ENCODE data around the gene SNN. TPM values are rescaled to one million over a fixed set of nuclear protein-coding genes. Genes with fewer than 3 reads are reported as not detected.

The SNN gene
- total and polyA plus RNA-seq, 2 experiments from 2014 or later: 28.3 to 41.8 TPM

DNA sequence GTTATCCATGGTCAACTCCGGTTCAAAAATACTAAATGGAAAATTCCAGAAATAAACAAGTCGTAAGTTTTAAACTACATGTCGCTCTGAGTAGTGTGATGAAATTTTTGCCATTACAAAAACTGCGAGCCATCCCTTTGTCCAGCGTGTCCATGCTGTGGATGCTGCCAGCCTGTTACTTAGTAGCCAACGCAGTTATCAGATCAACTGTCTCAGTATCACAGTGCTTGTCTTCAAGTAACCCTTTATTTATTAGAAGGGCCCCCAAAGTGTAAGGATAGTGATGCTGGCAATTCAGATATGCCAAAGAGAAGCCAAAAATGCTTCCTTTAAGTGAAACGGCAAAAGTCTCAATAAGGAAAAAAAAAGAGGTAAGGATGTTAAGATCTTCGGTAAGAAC lies 23.9 kb downstream of the SNN start:
- H3K27ac ChIP-seq: no peak overlapping the region
- no peaks in the 10 kb centered on the region for H3K9me3 ChIP-seq (ENCODE audit: low read depth)
- DNase-seq (ENCODE audit: low read depth in 1 of 2, low spot score in 1 of 2): no peak
- no peaks in the 10 kb centered on the region for H3K4me1 ChIP-seq (ENCODE audit: low read depth)
- no peak overlapping the region for H3K4me3 ChIP-seq
- TF ChIP-seq, protein P1, sequence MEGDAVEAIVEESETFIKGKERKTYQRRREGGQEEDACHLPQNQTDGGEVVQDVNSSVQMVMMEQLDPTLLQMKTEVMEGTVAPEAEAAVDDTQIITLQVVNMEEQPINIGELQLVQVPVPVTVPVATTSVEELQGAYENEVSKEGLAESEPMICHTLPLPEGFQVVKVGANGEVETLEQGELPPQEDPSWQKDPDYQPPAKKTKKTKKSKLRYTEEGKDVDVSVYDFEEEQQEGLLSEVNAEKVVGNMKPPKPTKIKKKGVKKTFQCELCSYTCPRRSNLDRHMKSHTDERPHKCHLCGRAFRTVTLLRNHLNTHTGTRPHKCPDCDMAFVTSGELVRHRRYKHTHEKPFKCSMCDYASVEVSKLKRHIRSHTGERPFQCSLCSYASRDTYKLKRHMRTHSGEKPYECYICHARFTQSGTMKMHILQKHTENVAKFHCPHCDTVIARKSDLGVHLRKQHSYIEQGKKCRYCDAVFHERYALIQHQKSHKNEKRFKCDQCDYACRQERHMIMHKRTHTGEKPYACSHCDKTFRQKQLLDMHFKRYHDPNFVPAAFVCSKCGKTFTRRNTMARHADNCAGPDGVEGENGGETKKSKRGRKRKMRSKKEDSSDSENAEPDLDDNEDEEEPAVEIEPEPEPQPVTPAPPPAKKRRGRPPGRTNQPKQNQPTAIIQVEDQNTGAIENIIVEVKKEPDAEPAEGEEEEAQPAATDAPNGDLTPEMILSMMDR (IDR thresholded peaks at IDR 0.05; ENCODE audit: low read depth, low read length): no peak
- no peaks in the 10 kb centered on the region for H3K27me3 ChIP-seq
- peaks cover 49% of the 10 kb centered on the region for H3K36me3 ChIP-seq

DNA sequence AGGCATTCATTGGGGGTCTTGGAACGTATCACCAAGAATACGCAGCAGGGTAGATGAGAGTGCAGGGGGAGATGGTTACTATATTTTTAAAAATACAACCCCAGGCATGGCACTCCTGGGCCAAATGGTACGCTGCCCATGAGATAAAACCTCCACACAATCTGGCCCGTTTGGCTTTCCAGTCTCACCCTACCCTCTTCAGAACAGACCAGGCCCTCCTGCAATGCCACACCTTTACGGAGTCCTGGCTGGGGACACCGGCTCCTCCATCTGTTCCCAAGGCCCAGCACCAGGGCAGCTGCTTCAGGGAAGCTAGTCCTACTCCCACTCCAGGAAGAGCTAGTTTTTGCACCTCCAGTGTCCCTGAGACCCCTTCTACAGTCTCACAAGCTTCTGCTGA lies 24.4 kb downstream of the SNN start:
- H3K27ac ChIP-seq: no peak overlapping the region
- TF ChIP-seq, protein P1 (IDR thresholded peaks at IDR 0.05; ENCODE audit: low read depth, low read length): no peak
- H3K9me3 ChIP-seq (ENCODE audit: low read depth): no peaks in the 10 kb centered on the region
- H3K4me3 ChIP-seq: no peak overlapping the region
- H3K36me3 ChIP-seq: peaks cover 49% of the 10 kb centered on the region
- no peaks in the 10 kb centered on the region for H3K27me3 ChIP-seq
- no peaks in the 10 kb centered on the region for H3K4me1 ChIP-seq (ENCODE audit: low read depth)
- no peak for DNase-seq (ENCODE audit: low read depth in 1 of 2, low spot score in 1 of 2)

DNA sequence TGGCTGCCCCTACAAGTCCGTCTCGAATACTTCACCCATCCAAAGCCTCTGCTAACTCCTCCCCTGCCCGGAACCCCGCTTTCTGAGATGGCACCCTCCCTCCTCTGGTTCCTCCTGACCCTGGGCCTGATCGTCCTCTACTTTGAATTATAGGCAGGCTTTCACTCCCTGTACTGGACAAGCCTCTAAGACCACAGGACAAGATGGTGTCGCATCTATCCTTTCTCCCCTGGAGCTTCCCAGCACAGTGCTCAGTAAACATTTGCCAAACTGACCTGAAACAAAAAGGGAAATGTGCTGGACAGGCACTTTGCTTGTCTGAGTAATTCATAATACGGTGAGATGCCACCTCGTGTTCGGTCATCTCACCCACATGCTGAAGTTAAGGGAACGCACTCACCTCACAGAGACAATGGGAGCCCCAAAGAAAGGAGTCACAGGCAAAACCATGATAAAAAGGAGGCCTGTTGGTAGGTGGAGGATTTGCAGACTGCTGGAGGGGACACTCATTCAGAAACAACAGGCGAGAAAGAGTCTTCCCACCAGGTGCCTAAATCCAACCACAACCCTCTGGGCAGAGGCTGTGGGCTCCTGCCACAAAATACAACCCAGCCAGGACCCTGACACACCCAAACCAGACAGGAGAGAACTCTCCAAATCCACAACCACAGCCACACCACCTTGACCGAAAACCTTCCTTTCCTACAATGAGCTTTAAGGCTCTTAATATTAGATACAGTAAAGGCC lies 28.2 kb downstream of the SNN start:
- peaks cover 10% of the 10 kb centered on the region for H3K4me1 ChIP-seq (ENCODE audit: low read depth)
- H3K27ac ChIP-seq: no peak overlapping the region
- TF ChIP-seq, protein P1 (IDR thresholded peaks at IDR 0.05; ENCODE audit: low read depth, low read length): no peak
- peaks cover 33% of the 10 kb centered on the region for H3K36me3 ChIP-seq
- no peaks in the 10 kb centered on the region for H3K9me3 ChIP-seq (ENCODE audit: low read depth)
- DNase-seq (ENCODE audit: low read depth in 1 of 2, low spot score in 1 of 2): no peak
- H3K27me3 ChIP-seq: no peaks in the 10 kb centered on the region
- H3K4me3 ChIP-seq: no peak overlapping the region

DNA sequence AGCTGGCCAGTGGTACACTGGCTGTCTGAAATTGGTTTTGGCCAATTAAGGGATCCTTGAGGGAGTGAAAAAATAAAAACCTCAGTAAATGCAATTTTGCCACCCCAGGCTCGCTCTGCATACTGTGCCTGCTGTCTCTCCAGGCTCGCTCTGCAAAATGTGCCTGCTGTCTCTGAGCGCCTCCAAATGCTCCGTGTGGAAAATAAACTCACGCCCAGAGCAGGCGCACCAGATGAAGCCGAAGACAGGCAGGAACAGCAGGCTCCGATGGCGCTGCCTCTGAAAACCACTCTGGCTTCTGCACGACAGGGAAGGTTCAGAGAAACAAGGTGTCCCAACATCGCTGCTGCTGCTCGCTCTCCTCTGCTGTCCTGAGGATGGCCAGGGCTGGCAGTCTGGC lies 29.1 kb downstream of the SNN start:
- H3K4me1 ChIP-seq (ENCODE audit: low read depth): peaks cover 10% of the 10 kb centered on the region
- DNase-seq (ENCODE audit: low read depth in 1 of 2, low spot score in 1 of 2): no peak
- no peaks in the 10 kb centered on the region for H3K27me3 ChIP-seq
- H3K9me3 ChIP-seq (ENCODE audit: low read depth): no peaks in the 10 kb centered on the region
- H3K27ac ChIP-seq: no peak overlapping the region
- TF ChIP-seq, protein P1 (IDR thresholded peaks at IDR 0.05; ENCODE audit: low read depth, low read length): no peak
- H3K4me3 ChIP-seq: no peak overlapping the region
- peaks cover 28% of the 10 kb centered on the region for H3K36me3 ChIP-seq

DNA sequence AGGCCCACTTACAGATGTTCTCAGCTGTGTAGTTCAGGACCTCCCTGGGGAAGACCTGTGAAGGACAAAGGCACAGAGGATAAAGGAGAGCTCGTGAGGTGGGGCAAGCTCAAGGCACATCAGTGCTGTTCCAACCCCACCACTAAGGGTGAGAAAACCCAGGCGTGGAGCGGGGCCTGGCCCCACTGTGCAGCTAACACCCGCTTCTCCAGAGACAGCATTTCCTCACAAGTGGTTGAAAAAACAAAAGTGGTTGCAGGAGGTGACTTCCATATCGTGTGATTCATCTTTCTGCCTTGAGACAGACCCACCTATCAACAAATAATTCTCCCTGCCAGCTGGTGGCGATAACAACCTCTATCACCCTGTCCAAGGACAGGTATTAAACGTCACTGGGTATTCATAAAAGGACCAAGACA lies 30.0 kb downstream of the SNN start:
- TF ChIP-seq, protein P1 (IDR thresholded peaks at IDR 0.05; ENCODE audit: low read depth, low read length): no peak
- no peak for DNase-seq (ENCODE audit: low read depth in 1 of 2, low spot score in 1 of 2)
- Histone ChIP-seq H3K4me1 (ENCODE audit: low read depth) (peaks cover 10% of the 10 kb centered on the region), H3K4me3 (no peak overlapping the region), H3K27me3 (no peaks in the 10 kb centered on the region), H3K36me3 (peaks cover 35% of the 10 kb centered on the region), H3K27ac (peak overlapping the region; percentile 67), H3K9me3 (ENCODE audit: low read depth) (no peaks in the 10 kb centered on the region)

All from cardiac muscle cell (in vitro differentiated cells and primary cell).